Measurements from ENCODE around the gene BCAP29. TPM values are rescaled to one million over a fixed set of nuclear protein-coding genes. Genes with fewer than 3 reads are reported as not detected.
"Not testable (repeated sequence)": the region's sequence is repeated elsewhere in the genome, so short reads cannot be mapped to it uniquely, and the experiment has no call there.

BCAP29 gene, protein sequence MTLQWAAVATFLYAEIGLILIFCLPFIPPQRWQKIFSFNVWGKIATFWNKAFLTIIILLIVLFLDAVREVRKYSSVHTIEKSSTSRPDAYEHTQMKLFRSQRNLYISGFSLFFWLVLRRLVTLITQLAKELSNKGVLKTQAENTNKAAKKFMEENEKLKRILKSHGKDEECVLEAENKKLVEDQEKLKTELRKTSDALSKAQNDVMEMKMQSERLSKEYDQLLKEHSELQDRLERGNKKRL
- 62.2 and 64.3 TPM in 2 replicates for total RNA-seq

DNA sequence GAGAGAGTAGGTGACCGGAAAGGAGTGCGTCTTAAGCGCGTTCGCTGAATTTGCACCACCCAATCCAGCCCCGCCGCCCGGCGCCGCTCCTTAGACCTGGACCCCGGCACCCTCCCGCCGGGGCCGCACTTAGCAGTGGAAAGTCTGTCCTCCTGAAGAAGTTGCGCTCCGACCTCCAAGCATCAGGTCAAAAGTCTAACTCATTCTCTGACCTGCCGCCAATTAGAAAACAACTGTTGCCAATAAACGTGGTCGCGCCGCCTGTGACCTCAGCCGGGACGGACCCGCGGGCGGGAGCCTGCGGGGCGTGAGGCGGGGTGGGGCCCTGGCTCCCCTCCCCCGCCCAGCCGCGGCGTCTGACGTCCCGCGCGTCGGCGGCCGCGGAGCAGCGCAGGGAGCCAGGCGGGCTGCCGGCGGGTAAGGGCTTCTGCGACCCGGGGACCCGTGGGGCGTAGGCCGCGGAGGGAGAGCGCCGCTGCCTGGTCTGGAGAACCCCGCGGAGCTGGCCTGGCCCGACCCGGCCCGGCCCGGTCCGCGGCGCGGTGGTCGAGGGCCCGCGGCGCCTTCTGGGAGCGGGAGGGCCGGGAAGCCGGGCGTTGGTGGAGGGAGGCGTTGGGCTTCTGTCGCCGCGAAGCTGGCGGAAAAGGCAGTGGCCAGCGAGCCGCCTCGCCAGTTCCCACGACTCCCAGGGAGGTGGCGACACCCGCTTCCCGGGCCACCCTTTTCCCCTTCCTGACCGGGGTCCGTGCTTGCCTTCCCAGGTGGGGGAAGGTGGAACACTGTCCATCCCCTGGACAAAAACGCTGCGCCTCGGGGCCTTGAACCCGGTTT lies at the start of gene BCAP29:
TSS of gene BCAP29 (plus strand) at position 362 of the 831 bp plus-strand sequence. CDS start 527 bp downstream, outside the sequence.
- no peaks in the 10 kb centered on the region for H3K27me3 ChIP-seq (ENCODE audit: control insufficient read depth, insufficient read depth, low read length)
- TF ChIP-seq, protein P1, sequence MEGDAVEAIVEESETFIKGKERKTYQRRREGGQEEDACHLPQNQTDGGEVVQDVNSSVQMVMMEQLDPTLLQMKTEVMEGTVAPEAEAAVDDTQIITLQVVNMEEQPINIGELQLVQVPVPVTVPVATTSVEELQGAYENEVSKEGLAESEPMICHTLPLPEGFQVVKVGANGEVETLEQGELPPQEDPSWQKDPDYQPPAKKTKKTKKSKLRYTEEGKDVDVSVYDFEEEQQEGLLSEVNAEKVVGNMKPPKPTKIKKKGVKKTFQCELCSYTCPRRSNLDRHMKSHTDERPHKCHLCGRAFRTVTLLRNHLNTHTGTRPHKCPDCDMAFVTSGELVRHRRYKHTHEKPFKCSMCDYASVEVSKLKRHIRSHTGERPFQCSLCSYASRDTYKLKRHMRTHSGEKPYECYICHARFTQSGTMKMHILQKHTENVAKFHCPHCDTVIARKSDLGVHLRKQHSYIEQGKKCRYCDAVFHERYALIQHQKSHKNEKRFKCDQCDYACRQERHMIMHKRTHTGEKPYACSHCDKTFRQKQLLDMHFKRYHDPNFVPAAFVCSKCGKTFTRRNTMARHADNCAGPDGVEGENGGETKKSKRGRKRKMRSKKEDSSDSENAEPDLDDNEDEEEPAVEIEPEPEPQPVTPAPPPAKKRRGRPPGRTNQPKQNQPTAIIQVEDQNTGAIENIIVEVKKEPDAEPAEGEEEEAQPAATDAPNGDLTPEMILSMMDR (IDR thresholded peaks at IDR 0.05; ENCODE audit: insufficient read depth, low read length, poor library complexity, severe bottlenecking): peak; percentile 26
- no peak for DNase-seq (ENCODE audit: low read depth)

DNA sequence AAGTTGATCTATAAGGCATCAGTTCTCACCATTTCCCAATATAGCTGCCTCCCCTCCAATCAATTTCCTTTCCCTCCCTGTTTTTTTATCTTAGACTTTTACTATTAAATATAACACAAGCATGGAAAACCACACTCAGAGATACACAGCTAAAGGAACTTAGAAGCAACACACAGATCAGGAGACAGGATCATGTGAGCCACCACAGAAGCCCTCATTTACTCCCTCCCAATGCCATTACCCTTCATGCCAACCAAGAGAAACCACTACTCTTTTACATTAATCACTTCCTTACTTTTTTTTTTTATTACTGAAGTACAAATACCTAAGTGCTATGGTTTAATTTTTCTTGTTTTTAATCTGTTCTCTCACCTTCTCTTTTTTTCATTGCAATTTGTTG lies 49.3 kb upstream of the BCAP29 start:
- Histone ChIP-seq H3K4me3 (ENCODE audit: low read depth, low read length) (no peak overlapping the region), H3K36me3 (ENCODE audit: control insufficient read depth, insufficient read depth, low read length) (no peaks in the 10 kb centered on the region), H3K27me3 (ENCODE audit: control insufficient read depth, insufficient read depth, low read length) (no peaks in the 10 kb centered on the region)
- TF ChIP-seq, protein P1 (IDR thresholded peaks at IDR 0.05; ENCODE audit: insufficient read depth, low read length, poor library complexity, severe bottlenecking): no peak
- no peak for DNase-seq (ENCODE audit: low read depth)

More for the DNA sequence above, at the start of gene BCAP29:
- Histone ChIP-seq H3K36me3 (ENCODE audit: control insufficient read depth, insufficient read depth, low read length) (no peaks in the 10 kb centered on the region), H3K4me3 (ENCODE audit: low read depth, low read length) (peak within 1 kb of the TSS; percentile 80)

DNA sequence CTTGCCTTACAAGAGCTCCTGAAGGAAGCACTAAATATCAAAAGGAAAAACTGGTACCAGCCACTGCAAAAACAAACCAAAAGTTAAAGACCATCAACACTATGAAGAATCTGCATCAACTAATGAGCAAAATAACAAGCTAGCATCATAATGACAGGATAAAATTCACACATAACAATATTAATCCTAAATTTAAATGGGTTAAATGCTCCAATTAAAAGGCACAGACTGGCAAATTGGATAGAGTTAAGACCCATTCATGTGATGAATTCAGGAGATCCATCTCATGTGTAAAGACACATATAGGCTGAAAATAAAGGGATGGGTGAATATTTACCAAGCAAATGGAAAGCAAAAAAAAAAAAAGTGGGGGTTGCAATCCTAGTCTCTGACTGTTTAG lies 45.9 kb upstream of the BCAP29 start:
- Histone ChIP-seq H3K4me3 (ENCODE audit: low read depth, low read length) (no peak overlapping the region), H3K27me3 (ENCODE audit: control insufficient read depth, insufficient read depth, low read length) (no peaks in the 10 kb centered on the region), H3K36me3 (ENCODE audit: control insufficient read depth, insufficient read depth, low read length) (no peaks in the 10 kb centered on the region)
- TF ChIP-seq, protein P1 (IDR thresholded peaks at IDR 0.05; ENCODE audit: insufficient read depth, low read length, poor library complexity, severe bottlenecking): no peak
- DNase-seq (ENCODE audit: low read depth): no peak

DNA sequence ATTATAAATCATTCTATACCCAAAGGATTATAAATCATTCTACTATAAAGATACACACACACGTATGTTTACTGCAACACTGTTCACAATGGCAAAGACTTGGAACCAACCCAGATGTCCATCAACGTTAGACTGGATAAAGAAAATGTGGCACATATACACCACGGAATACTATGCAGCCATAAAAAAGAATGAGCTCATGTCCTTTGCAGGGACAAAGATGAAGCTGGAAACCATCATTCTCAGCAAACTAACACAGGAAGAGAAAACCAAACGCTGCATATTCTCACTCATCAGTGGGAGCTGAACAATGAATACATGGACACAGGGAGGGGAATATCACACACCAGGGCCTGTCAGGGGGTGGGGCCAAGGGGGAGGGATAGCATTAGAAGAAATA lies 42.8 kb upstream of the BCAP29 start:
- DNase-seq (ENCODE audit: low read depth): not testable (repeated sequence)

DNA sequence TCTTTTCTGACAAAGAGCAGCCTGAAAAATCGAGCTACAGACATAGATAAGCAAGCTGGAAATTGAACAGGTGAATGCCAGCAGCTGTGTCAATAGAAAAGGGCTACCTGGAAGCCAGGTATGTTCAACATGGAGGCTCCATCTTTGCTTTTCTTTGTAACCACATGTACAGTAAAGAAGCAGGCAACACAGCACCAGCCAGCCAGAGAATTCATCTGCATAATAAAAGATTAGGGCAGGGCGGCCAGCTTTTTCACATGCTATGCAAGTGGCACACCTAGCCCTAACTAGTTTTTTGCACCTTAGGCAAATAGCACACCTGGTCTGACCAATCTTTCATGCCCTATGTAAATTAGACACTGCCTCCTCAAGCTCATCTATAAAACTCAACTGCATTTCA lies 42.0 kb upstream of the BCAP29 start:
- TF ChIP-seq, protein P1 (IDR thresholded peaks at IDR 0.05; ENCODE audit: insufficient read depth, low read length, poor library complexity, severe bottlenecking): no peak
- no peak for DNase-seq (ENCODE audit: low read depth)
- Histone ChIP-seq H3K36me3 (ENCODE audit: control insufficient read depth, insufficient read depth, low read length) (no peaks in the 10 kb centered on the region), H3K4me3 (ENCODE audit: low read depth, low read length) (no peak overlapping the region), H3K27me3 (ENCODE audit: control insufficient read depth, insufficient read depth, low read length) (no peaks in the 10 kb centered on the region)

More for the DNA sequence above, 42.8 kb upstream of the BCAP29 start:
- H3K36me3 ChIP-seq (ENCODE audit: control insufficient read depth, insufficient read depth, low read length); H3K27me3 ChIP-seq (ENCODE audit: control insufficient read depth, insufficient read depth, low read length); H3K4me3 ChIP-seq (ENCODE audit: low read depth, low read length): not testable (repeated sequence)

DNA sequence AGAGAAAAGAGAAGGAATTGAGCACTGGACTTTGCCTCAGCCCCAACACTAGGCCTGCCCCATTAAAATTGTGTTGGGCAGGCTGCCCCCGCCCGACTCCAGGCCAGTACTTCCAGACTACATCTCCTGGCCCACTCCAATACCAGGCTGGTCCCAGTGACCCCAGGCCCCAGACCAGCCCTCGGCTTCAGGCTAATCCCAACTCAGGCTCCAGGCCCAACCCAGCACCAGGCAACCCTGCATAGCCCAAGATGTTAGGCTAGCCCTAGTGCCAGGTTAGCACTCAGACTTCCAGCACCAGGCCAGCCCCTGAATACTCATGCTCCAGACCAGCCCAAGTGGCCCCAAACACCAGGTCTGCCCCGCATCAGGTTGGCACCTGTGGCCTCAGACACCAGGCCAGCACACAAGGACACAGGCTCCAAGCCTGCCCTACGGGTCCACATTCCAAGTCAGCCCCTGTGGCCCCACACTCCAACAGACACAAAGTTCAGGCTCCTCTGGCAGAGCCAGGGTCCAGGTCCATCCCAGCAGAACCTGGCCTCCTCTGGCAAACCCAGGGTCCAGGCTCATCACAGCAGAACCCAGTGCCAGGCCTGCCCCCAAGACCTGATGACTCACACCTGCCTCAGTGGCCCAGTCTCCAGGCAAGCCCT lies 36.6 kb upstream of the BCAP29 start:
- DNase-seq (ENCODE audit: low read depth): no peak
- peaks cover 1% of the 10 kb centered on the region for H3K36me3 ChIP-seq (ENCODE audit: control insufficient read depth, insufficient read depth, low read length)
- H3K4me3 ChIP-seq (ENCODE audit: low read depth, low read length): no peak overlapping the region
- TF ChIP-seq, protein P1 (IDR thresholded peaks at IDR 0.05; ENCODE audit: insufficient read depth, low read length, poor library complexity, severe bottlenecking): no peak
- H3K27me3 ChIP-seq (ENCODE audit: control insufficient read depth, insufficient read depth, low read length): no peaks in the 10 kb centered on the region
